GM21526 (cell line): ENCODE data around the gene MAP3K4.

ENCODE experiments used
- ATAC-seq: cut with Tn5 transposase; IDR thresholded peaks from one replicate; pipeline ENCODE4 v1.9.1; 2021; ENCODE audit warnings: moderate library complexity; ENCODE audit not compliant: unreplicated experiment, low FRiP score

Gene MAP3K4

DNA sequence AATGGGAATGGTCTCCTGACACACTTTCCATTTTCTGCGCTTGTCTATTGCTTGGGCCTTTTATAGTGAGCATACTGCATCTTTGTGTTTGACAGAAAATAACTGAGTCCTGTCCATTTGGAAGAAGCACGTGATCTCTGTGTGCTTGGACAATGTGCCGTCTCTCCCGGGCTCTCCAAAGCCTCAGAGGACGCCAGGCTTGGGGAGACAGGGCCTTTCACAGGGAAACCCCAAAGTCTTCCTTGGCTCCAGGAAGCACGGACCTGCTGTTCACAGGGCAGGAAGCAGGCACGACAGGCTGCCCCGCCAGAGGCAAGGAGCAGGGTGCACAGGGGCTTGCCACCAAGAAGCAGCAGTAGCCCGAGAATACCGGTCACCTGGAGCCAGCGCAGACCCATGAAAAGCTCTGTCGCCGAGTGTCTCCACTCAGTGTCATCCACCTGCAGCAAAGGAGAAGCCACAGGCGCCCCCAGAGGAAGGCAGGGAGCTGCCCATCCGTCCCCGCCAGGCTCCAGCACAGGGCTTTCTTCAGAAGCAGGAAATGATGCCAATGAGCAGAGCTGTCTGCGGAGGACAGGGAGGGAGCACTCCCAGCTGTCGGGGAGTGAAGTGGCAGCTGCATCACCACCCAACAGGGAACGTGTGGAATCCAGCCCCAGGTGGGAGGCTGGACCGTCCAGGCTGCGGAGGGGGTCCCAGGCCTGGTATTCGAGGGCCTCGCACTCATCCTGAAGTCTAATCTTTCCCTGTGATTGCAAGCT is 147.2 kb downstream of the MAP3K4 start:
- no peak for ATAC-seq

DNA sequence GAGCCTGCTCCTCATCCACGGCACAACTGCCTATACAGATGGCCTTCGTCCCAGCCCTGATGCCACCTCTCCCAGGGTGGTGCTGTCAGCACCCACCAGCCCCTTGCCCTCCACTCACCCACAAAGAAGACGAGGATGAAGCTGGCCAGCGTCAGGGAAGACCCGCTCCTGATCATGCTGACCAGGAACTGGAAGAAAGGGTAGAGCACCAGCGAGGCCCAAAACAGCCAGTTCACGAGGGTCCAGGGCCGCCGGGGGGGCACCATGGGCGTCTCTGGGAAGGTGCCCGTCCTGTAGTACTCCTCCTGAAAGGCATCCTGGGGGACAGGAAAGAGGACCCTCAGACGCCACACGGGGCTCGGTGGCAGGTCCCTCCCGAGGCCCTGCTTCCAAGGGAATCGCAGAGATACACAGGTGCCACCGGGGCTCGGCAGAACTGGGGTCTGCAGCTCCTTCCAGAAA is 147.8 kb downstream of the MAP3K4 start:
- no peak for ATAC-seq

GRCh38 chr6:161139766-161140553 is 148.4 kb downstream of the MAP3K4 start:
- no peak for ATAC-seq

GRCh38 chr6:161140554-161140875 is 148.9 kb downstream of the MAP3K4 start:
- no peak for ATAC-seq

- no peak for ATAC-seq
These were observed 149.6 kb downstream of the MAP3K4 start for GRCh38 chr6:161141173-161141572.

- ATAC-seq = no peak
These were observed 151.4 kb downstream of the MAP3K4 start for GRCh38 chr6:161142957-161143296.

DNA sequence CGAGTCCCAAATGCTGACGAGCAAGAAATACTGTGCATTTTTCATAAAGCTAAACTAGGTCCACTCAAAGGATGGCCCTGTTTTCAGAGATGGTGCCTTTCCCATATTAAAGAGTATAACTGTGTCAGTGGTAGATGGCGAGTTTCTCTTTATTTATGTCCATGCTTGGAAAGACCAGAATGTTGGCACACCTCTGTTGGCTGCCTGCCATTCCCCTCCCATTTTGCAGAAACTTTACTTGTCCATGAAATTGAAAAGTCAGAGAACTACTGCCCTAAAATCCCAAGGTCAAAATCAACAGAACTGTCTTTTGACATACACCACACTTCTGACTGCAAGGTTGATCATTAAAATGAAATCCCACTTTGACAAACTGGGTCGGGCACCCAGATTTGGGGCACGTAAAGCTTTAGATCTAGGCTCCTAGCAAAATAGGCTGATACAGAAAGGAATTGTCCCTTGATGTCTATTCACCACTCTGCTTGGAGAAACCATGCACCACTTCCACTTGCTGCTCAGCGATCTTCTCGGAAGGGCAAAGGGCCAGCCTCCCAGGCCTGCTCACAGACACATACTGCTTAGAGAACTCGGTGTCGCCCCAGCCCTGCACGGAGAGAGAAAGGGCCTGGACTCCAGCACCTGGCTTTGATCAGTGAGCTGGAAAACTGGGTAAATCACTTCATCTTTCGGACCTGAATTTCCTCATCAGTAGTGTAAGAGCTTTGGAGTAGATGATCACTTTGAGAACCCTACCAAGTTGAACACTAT is 152.3 kb downstream of the MAP3K4 start:
- no peak for ATAC-seq

GRCh38 chr6:161150136-161150535 is 158.6 kb downstream of the MAP3K4 start:
- no peak for ATAC-seq

- no peak for ATAC-seq
These were observed 159.0 kb downstream of the MAP3K4 start for GRCh38 chr6:161150566-161150965.

GRCh38 chr6:161151059-161151645 is 159.6 kb downstream of the MAP3K4 start:
- no peak for ATAC-seq

- ATAC-seq = no peak
These were observed 160.3 kb downstream of the MAP3K4 start for GRCh38 chr6:161151660-161152526.

DNA sequence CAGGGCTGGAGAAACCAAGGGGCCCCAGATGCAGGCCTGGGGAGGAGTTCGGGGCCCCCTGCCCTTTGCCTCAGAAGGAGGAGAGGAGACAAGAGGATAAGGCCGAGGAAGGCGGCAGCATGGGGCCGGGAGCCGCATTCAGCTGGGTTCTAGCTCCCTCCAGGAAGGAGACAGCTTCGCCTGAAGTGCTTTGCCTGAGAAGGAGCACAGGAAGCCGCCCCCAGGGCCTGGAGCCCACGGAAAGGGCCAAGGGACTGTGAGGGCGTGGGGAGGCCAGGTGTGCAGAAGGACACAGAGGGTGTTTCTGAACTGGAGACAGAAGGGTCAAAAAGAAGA is 160.9 kb downstream of the MAP3K4 start:
- ATAC-seq = no peak

DNA sequence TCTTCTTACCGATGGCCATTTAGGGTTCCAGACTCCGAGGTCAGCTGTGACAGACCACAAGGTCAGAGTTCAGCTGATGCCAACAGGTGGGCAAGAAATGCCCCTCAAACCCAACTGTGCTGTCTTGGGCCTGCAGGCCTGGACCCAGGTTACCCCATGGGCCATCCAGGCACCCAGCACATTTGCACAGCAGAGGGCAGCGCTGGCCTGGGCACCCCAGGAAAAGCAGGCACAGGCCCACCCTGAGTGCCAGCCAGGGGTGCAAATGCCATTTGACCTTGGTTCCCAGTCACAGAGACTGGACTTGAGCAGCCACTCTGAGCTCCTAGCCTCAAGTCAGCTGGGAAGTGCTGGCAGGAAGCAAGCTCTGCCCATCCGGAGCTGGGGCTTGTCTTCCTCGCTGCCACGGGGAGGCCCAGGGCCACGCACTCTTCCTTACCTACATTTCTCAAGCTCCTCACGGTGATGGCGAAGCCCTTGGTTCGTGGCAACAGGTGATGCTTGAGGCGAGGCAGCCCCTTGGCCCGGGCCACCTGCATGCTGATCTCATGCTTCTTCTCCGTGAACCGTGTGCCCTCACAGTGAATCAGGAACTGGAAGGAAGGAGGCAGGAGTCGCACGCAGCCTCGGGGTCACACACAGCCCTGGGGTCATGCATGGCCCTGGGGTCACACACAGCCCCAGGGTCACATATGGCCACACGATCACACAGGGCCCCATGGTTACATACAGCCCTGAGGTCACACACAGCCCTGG is 161.5 kb downstream of the MAP3K4 start:
- no peak for ATAC-seq

DNA sequence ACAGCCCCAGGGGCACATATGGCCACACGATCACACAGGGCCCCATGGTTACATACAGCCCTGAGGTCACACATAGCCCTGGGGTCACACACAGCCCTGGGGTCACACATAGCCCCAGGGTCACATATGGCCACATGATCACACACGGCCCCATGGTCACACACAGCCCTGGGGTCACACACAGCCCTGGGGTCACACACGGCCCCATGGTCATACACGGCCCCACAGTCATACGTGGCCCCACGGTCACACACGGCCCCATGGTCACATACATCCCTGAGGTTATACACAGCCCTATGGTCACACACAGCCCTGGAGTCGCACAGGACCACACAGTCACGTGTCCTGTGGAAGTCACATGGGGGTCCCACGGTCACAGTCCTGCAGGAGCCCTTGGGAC is 162.2 kb downstream of the MAP3K4 start:
- ATAC-seq = no peak

GRCh38 chr6:161154796-161155335 is 163.3 kb downstream of the MAP3K4 start:
- ATAC-seq = no peak

- no peak for ATAC-seq
These were observed 169.6 kb downstream of the MAP3K4 start for GRCh38 chr6:161161121-161161520.

- ATAC-seq = no peak
These were observed 170.5 kb downstream of the MAP3K4 start for GRCh38 chr6:161161889-161162624.

- ATAC-seq = no peak
These were observed 171.2 kb downstream of the MAP3K4 start for GRCh38 chr6:161162722-161163121.
